ENCODE measurements around the gene ABCF2. TPM values are rescaled to one million over a fixed set of nuclear protein-coding genes. Genes with fewer than 3 reads are reported as not detected.

Gene ABCF2
- total and polyA plus RNA-seq, 2 of the 13 experiments (the other 11 are each of a cell fraction or from before 2014, with no cell fraction given) = 16.3 to 42.5 TPM

DNA sequence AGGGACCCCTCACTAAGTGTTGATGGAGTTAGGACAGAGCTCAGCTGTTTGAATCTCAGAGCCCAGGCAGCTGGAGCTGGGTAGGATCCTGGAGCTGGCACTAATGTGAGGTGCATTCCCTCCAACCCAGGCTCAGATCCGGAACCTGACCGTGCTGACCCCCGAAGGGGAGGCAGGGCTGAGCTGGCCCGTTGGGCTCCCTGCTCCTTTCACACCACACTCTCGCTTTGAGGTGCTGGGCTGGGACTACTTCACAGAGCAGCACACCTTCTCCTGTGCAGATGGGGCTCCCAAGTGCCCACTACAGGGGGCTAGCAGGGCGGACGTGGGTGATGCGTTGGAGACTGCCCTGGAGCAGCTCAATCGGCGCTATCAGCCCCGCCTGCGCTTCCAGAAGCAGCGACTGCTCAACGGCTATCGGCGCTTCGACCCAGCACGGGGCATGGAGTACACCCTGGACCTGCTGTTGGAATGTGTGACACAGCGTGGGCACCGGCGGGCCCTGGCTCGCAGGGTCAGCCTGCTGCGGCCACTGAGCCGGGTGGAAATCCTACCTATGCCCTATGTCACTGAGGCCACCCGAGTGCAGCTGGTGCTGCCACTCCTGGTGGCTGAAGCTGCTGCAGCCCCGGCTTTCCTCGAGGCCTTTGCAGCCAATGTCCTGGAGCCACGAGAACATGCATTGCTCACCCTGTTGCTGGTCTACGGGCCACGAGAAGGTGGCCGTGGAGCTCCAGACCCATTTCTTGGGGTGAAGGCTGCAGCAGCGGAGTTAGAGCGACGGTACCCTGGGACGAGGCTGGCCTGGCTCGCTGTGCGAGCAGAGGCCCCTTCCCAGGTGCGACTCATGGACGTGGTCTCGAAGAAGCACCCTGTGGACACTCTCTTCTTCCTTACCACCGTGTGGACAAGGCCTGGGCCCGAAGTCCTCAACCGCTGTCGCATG lies 10.5 kb upstream of the ABCF2 start (continued):
- TF ChIP-seq, protein P1, sequence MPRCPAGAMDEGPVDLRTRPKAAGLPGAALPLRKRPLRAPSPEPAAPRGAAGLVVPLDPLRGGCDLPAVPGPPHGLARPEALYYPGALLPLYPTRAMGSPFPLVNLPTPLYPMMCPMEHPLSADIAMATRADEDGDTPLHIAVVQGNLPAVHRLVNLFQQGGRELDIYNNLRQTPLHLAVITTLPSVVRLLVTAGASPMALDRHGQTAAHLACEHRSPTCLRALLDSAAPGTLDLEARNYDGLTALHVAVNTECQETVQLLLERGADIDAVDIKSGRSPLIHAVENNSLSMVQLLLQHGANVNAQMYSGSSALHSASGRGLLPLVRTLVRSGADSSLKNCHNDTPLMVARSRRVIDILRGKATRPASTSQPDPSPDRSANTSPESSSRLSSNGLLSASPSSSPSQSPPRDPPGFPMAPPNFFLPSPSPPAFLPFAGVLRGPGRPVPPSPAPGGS (CRISPR knock-in tag; IDR thresholded peaks at IDR 0.05) = no peak
- TF ChIP-seq RBFOX2 (IDR thresholded peaks at IDR 0.05; ENCODE audit: low read depth, low read length) (peak; percentile 65), AGO2 (optimal IDR thresholded peaks at IDR 0.05; ENCODE audit: low read depth, low read length) (peak; percentile 53), FOSL1 (CRISPR knock-in tag; IDR thresholded peaks at IDR 0.05; ENCODE audit: borderline replicate concordance) (no peak)
- TF ChIP-seq, protein P2, sequence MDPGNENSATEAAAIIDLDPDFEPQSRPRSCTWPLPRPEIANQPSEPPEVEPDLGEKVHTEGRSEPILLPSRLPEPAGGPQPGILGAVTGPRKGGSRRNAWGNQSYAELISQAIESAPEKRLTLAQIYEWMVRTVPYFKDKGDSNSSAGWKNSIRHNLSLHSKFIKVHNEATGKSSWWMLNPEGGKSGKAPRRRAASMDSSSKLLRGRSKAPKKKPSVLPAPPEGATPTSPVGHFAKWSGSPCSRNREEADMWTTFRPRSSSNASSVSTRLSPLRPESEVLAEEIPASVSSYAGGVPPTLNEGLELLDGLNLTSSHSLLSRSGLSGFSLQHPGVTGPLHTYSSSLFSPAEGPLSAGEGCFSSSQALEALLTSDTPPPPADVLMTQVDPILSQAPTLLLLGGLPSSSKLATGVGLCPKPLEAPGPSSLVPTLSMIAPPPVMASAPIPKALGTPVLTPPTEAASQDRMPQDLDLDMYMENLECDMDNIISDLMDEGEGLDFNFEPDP (CRISPR knock-in tag; conservative IDR thresholded peaks at IDR 0.05) = 0 out of 2 replicates have a peak, but pooled peaks have one; percentile 25

DNA sequence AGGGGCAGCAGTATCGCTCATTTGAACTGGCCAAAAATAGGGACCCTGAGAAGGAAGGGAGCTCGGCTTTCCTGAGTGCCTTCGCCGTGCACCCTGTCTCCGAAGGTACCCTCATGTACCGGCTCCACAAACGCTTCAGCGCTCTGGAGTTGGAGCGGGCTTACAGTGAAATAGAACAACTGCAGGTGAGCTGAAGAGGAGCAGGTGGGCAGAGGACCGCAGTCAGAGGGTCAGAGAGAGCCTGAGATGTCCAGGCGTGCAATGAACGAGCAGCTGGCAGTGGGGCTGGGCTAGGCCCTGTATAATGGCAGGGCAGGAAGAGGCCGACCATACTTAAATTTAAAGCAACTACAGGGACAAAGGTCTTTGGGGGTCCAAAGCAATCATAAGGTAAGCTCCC lies 9.4 kb upstream of the ABCF2 start:
- H3K4me1 ChIP-seq (ENCODE audit: insufficient read depth, low read length) = peaks cover 30% of the 10 kb centered on the region
- H3K27ac ChIP-seq (ENCODE audit: extremely low read length, insufficient read depth, low read length) = no peak overlapping the region
- POLR2A ChIA-PET = interaction anchor here (1.6 kb wide), 1 partner anchor 9 kb away, joined by 3 read pairs; the partner anchor contains the start of gene ABCF2
- H4K20me1 ChIP-seq (ENCODE audit: insufficient read depth, low read length) = peaks cover 12% of the 10 kb centered on the region; the same call in 1 of the 2 replicates
- no peaks in the 10 kb centered on the region for H3K9me3 ChIP-seq (ENCODE audit: low read length)
- no peak for FAIRE-seq
- WGBS (ENCODE audit: low lambda C conversion rate) = 98% methylated on average over 10 of the region's 13 CpGs
- H2AFZ ChIP-seq (ENCODE audit: low read length) = no peak overlapping the region
- CTCF ChIA-PET (ENCODE audit: low intra/inter-chr PET ratio, low total read pairs) = no interaction called here
- ATAC-seq = no peak
- BruUV-seq (replicated peaks) = TSS peak; percentile 1
- intact Hi-C loops (cut with micrococcal nuclease; ENCODE audit: unreplicated experiment) (no loop called here), in situ Hi-C loops (cut with HindIII; ENCODE audit: extremely low pct_ligation_motif_present, low pct_unique_long_range_greater_than_20kb) (no loop called here)
- peaks cover 22% of the 10 kb centered on the region for H3K79me2 ChIP-seq (ENCODE audit: insufficient read depth, low read length)
- DNase-seq (ENCODE audit: low spot score) = no peak
- no peak overlapping the region for H3K4me3 ChIP-seq (replicated peaks in 1 of 3; ENCODE audit: insufficient read depth in 1 of 3, low read depth in 2 of 3, low read length in 3 of 3)
- H3K36me3 ChIP-seq (replicated peaks in 1 of 2; ENCODE audit: control insufficient read depth in 1 of 2, insufficient read depth in 2 of 2, low read length in 2 of 2) = peaks cover 6 to 32% of the 10 kb centered on the region in 2 experiments; a peak in 4 of 5 replicates
- H3K27me3 ChIP-seq (ENCODE audit: control insufficient read depth in 1 of 2, insufficient read depth in 2 of 2, low read length in 2 of 2) = no peaks in the 10 kb centered on the region; a peak in 1 of 5 replicates
- no peak overlapping the region for H3K4me2 ChIP-seq (ENCODE audit: low read depth, low read length)
- no peak overlapping the region for H3K9ac ChIP-seq (ENCODE audit: insufficient read depth, low read depth, low read length)
- TF ChIP-seq ZNF556 (CRISPR knock-in tag; IDR thresholded peaks at IDR 0.05; ENCODE audit: borderline replicate concordance) (no peak), ONECUT2 (CRISPR knock-in tag; IDR thresholded peaks at IDR 0.05) (no peak), RBAK (CRISPR knock-in tag; IDR thresholded peaks at IDR 0.05) (no peak), HES4 (CRISPR knock-in tag; IDR thresholded peaks at IDR 0.05; ENCODE audit: borderline replicate concordance) (no peak), ZNF501 (CRISPR knock-in tag; IDR thresholded peaks at IDR 0.05) (no peak), ATRX (CRISPR knock-in tag; IDR thresholded peaks at IDR 0.05; ENCODE audit: borderline replicate concordance) (no peak), CCAR2 (optimal IDR thresholded peaks at IDR 0.05; ENCODE audit: low read depth, low read length) (no peak), MTA3 (CRISPR knock-in tag; IDR thresholded peaks at IDR 0.05) (no peak), ZNF891 (CRISPR knock-in tag; IDR thresholded peaks at IDR 0.05) (no peak)
- TF ChIP-seq, protein P3, sequence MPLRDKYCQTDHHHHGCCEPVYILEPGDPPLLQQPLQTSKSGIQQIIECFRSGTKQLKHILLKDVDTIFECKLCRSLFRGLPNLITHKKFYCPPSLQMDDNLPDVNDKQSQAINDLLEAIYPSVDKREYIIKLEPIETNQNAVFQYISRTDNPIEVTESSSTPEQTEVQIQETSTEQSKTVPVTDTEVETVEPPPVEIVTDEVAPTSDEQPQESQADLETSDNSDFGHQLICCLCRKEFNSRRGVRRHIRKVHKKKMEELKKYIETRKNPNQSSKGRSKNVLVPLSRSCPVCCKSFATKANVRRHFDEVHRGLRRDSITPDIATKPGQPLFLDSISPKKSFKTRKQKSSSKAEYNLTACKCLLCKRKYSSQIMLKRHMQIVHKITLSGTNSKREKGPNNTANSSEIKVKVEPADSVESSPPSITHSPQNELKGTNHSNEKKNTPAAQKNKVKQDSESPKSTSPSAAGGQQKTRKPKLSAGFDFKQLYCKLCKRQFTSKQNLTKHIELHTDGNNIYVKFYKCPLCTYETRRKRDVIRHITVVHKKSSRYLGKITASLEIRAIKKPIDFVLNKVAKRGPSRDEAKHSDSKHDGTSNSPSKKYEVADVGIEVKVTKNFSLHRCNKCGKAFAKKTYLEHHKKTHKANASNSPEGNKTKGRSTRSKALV (CRISPR knock-in tag; IDR thresholded peaks at IDR 0.05) = no peak
- TF ChIP-seq, protein P4, sequence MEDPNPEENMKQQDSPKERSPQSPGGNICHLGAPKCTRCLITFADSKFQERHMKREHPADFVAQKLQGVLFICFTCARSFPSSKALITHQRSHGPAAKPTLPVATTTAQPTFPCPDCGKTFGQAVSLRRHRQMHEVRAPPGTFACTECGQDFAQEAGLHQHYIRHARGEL (CRISPR knock-in tag; IDR thresholded peaks at IDR 0.05) = no peak
